Nephron (organoid): ENCODE results near the gene SIRPA.

Source experiments
- H3K27ac Mint-ChIP-seq, 3 experiments: 2 replicates each; pipeline ENCODE4 v1.8.0; 2020; ENCODE audit warnings: mixed read lengths in 3 of 3, mild to moderate bottlenecking in 2 of 3, moderate library complexity in 1 of 3
- H3K27me3 Mint-ChIP-seq: 2 replicates; pipeline ENCODE4 v1.8.0; 2021; ENCODE audit warnings: low read depth, mild to moderate bottlenecking, moderate library complexity, mixed read lengths
- H3K36me3 Mint-ChIP-seq: 2 replicates; pipeline ENCODE4 v1.8.0; 2020; ENCODE audit warnings: low read depth, mixed read lengths
- H3K4me1 Mint-ChIP-seq: 2 replicates; pipeline ENCODE4 v1.8.0; 2020; ENCODE audit warnings: mixed read lengths
- H3K4me3 Mint-ChIP-seq, 3 experiments: 2 replicates each; pipeline ENCODE4 v1.8.0; 2020; ENCODE audit warnings: mild to moderate bottlenecking in 3 of 3, mixed read lengths in 3 of 3, moderate library complexity in 2 of 3
- H3K9me3 Mint-ChIP-seq: 2 replicates; pipeline ENCODE4 v1.8.0; 2020; ENCODE audit warnings: mixed read lengths
- TF ChIP-seq, protein P1 (sequence below), 3 experiments: fragments of 200-600 bp; sonication (generic); IDR thresholded peaks; one replicate each; pipeline ENCODE4 v1.5.0; 2021; ENCODE audit warnings: antibody characterized with exemption in 3 of 3; ENCODE audit not compliant: unreplicated experiment in 3 of 3

SIRPA gene

DNA sequence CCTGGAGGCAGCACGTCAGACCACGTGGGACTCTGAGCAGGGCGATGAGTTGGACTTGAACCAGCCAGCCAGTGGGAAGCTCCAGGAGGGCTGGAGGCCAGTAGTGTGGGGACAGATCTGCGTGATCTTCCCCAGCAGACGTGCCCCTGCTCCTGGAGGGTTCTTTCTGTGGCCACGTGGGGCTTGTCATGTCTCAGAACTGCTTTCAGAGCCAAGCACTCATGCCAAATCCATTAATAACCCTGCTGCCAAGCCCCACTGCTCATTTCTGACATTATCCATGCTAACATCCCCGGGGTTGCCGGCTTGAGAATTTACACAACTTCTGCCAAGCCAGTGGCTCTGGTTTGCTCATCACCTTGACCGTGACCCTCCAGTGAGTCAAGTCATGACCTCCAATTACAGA, 38.3 kb downstream of the SIRPA start:
- Mint-ChIP-seq H3K27me3 (peaks cover 26% of the 10 kb centered on the region), H3K4me3 (no peak overlapping the region), H3K36me3 (peaks cover 4% of the 10 kb centered on the region), H3K27ac (peak overlapping the region in 1 of 3 experiments; percentile 57), H3K4me1 (peaks cover 56% of the 10 kb centered on the region), H3K9me3 (no peaks in the 10 kb centered on the region)
- TF ChIP-seq, protein P1, sequence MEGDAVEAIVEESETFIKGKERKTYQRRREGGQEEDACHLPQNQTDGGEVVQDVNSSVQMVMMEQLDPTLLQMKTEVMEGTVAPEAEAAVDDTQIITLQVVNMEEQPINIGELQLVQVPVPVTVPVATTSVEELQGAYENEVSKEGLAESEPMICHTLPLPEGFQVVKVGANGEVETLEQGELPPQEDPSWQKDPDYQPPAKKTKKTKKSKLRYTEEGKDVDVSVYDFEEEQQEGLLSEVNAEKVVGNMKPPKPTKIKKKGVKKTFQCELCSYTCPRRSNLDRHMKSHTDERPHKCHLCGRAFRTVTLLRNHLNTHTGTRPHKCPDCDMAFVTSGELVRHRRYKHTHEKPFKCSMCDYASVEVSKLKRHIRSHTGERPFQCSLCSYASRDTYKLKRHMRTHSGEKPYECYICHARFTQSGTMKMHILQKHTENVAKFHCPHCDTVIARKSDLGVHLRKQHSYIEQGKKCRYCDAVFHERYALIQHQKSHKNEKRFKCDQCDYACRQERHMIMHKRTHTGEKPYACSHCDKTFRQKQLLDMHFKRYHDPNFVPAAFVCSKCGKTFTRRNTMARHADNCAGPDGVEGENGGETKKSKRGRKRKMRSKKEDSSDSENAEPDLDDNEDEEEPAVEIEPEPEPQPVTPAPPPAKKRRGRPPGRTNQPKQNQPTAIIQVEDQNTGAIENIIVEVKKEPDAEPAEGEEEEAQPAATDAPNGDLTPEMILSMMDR (IDR thresholded peaks at IDR 0.05; ENCODE audit: unreplicated experiment in 3 of 3), result no peak

DNA sequence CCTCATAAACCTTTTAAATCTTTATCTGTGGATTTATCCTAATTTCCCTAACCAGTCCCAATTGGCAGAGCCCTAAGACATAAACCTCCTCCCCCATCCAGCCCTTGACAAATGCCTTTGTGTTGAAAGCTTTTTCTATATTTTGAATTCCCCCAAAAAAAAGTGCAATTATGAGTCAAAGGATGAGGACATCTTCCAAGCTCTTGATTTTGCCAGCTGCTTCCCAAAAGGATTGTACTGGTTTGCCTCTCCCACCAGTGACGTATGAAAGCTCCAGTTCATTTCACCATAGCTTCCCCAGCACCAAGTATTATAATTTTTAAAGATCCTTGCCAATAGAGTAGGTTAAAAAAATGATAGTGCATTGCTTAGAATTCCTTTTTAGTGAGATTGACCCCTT, 38.9 kb downstream of the SIRPA start:
- TF ChIP-seq, protein P1 (IDR thresholded peaks at IDR 0.05; ENCODE audit: unreplicated experiment in 3 of 3), result no peak
- Mint-ChIP-seq H3K9me3 (no peaks in the 10 kb centered on the region), H3K4me3 (no peak overlapping the region), H3K27ac (peak overlapping the region in 2 of 3 experiments; percentile 53 to 57), H3K27me3 (peaks cover 22% of the 10 kb centered on the region), H3K4me1 (peaks cover 56% of the 10 kb centered on the region), H3K36me3 (peaks cover 4% of the 10 kb centered on the region)

DNA sequence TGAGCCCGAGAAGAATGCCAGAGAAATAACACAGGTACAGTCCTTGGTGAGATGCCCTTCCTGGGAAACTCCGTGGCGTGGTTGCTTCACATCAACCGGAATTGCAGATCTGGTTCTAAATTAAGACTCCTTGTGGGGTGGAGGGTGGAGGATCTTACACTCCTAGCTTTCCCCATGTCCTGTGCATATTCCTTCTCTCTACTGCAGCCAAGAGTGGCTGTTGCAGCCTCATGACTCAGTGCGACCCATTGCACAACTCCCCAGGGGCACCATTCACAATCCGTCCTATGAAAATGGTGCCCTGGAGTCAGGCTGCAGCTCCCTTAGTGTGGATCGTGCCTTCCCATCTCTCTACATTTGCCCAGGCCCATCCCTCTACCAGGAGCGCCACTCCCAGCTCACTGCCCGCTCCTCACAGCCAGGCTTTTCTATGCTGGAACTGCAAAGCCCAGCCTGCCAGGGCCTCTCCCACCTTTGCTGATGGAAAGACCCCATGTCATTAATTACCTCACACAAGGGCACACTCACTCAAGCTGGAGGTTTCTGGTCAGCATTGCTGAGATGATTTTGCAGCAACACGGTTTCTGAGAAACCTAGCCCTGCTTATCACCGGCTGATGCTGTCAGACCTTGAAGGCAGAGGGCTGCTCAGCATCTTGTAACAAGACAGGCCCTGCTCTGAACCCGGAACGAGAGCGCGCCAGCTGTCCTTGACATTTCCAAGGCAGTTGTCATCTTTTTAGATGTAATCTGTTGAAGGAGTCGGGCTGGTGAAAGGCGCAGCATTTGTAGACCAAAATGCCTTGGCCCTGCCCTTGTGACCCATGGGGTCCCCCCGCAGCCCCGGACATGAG, 39.7 kb downstream of the SIRPA start:
- Mint-ChIP-seq H3K4me1 (peaks cover 56% of the 10 kb centered on the region), H3K27ac (peak overlapping the region in 2 of 3 experiments; percentile 9 to 53), H3K9me3 (no peaks in the 10 kb centered on the region), H3K36me3 (peaks cover 4% of the 10 kb centered on the region), H3K27me3 (peaks cover 18% of the 10 kb centered on the region), H3K4me3 (no peak overlapping the region)
- TF ChIP-seq, protein P1 (IDR thresholded peaks at IDR 0.05; ENCODE audit: unreplicated experiment in 3 of 3), result no peak

DNA sequence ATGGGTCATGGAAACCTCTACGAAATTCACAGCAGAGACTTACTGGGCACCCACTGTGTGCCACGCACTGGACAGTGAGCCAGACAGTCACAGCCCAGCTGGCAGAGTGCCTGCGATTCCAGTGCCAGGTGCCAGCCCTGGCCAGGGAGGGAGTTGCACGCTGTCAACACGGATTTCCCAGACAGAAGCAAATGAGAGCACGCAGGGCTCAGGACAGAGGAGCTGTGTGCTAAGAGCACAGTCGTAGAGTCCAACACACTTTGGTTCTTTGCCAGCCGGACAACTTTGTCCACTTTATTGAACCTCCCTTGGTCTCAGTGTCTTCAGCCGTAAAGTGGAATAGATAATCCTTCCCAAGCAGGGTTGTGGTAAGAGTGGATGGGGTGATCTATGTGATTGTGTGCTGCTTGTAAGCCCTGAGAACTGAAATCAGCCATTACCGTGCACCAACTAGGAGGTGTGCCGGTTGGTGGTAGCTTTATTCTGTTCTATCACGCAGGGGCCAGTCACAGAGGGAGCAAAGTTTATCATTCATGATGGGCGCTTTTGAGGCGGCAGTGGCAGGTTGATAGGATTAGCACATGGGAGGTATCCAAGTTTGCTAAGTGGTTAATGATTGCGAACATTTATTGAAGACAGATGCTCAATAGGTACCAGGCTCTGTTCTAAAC, 40.6 kb downstream of the SIRPA start:
- TF ChIP-seq, protein P1 (IDR thresholded peaks at IDR 0.05; ENCODE audit: unreplicated experiment in 3 of 3), result no peak
- peak overlapping the region in 1 of 3 experiments; percentile 9 for H3K27ac Mint-ChIP-seq

DNA sequence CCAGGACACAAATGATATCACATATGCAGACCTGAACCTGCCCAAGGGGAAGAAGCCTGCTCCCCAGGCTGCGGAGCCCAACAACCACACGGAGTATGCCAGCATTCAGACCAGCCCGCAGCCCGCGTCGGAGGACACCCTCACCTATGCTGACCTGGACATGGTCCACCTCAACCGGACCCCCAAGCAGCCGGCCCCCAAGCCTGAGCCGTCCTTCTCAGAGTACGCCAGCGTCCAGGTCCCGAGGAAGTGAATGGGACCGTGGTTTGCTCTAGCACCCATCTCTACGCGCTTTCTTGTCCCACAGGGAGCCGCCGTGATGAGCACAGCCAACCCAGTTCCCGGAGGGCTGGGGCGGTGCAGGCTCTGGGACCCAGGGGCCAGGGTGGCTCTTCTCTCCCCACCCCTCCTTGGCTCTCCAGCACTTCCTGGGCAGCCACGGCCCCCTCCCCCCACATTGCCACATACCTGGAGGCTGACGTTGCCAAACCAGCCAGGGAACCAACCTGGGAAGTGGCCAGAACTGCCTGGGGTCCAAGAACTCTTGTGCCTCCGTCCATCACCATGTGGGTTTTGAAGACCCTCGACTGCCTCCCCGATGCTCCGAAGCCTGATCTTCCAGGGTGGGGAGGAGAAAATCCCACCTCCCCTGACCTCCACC, 42.2 kb downstream of the SIRPA start:
- peaks cover 27% of the 10 kb centered on the region for H3K27me3 Mint-ChIP-seq
- peaks cover 69% of the 10 kb centered on the region for H3K4me1 Mint-ChIP-seq
- TF ChIP-seq, protein P1 (IDR thresholded peaks at IDR 0.05; ENCODE audit: unreplicated experiment in 3 of 3), result no peak
- H3K9me3 Mint-ChIP-seq, result no peaks in the 10 kb centered on the region
- H3K4me3 Mint-ChIP-seq, result no peak overlapping the region
- H3K27ac Mint-ChIP-seq, result no peak overlapping the region
- H3K36me3 Mint-ChIP-seq, result peaks cover 4% of the 10 kb centered on the region

More for the DNA sequence above, 40.6 kb downstream of the SIRPA start:
- Mint-ChIP-seq H3K4me1 (peaks cover 65% of the 10 kb centered on the region), H3K9me3 (no peaks in the 10 kb centered on the region), H3K36me3 (peaks cover 4% of the 10 kb centered on the region), H3K4me3 (no peak overlapping the region), H3K27me3 (peaks cover 18% of the 10 kb centered on the region)
